NCI-H345 treated with DMSO at 0.1 percent for 48 hours (cell line): ENCODE results near the gene MYMX.
"Not testable (repeated sequence)": the region's sequence is repeated elsewhere in the genome, so short reads cannot be mapped to it uniquely, and the experiment has no call there.

Experiments
- DNase-seq: peaks from one replicate; lab custom pipeline; 2025; ENCODE audit not compliant: unreplicated experiment; lab: John Stamatoyannopoulos, UW

MYMX gene

GRCh38 chr6:44216677-44217331 lies at the start of gene MYMX:
MYMX (plus strand) TSS chr6:44216926; CDS start chr6:44217472, 546 bp downstream.
- no peak for DNase-seq

- no peak for DNase-seq
Measured at GRCh38 chr6:44167567-44167966, 49.2 kb upstream of the MYMX start.

GRCh38 chr6:44169154-44169553 lies 47.6 kb upstream of the MYMX start:
- no peak for DNase-seq

- no peak for DNase-seq
Measured at GRCh38 chr6:44169886-44170570, 46.7 kb upstream of the MYMX start.

- DNase-seq: no peak
Measured at GRCh38 chr6:44171899-44172546, 44.7 kb upstream of the MYMX start.

- DNase-seq: peak; percentile 20
Measured at GRCh38 chr6:44172731-44173500, 43.8 kb upstream of the MYMX start.

- no peak for DNase-seq
Measured at GRCh38 chr6:44176130-44176761, 40.5 kb upstream of the MYMX start.

- DNase-seq: no peak
Measured at GRCh38 chr6:44176762-44177509, 39.8 kb upstream of the MYMX start.

- DNase-seq: no peak
Measured at GRCh38 chr6:44177691-44178423, 38.9 kb upstream of the MYMX start.

GRCh38 chr6:44178424-44179071 lies 38.2 kb upstream of the MYMX start:
- no peak for DNase-seq

- no peak for DNase-seq
Measured at GRCh38 chr6:44179072-44179536, 37.6 kb upstream of the MYMX start.

GRCh38 chr6:44179648-44180047 lies 37.1 kb upstream of the MYMX start:
- no peak for DNase-seq

GRCh38 chr6:44180406-44180805 lies 36.3 kb upstream of the MYMX start:
- no peak for DNase-seq

- no peak for DNase-seq
Measured at GRCh38 chr6:44180886-44181285, 35.8 kb upstream of the MYMX start.

- DNase-seq: not testable (repeated sequence)
Measured at GRCh38 chr6:44181784-44182183, 34.9 kb upstream of the MYMX start.

- no peak for DNase-seq
Measured at GRCh38 chr6:44182911-44183390, 33.8 kb upstream of the MYMX start.

GRCh38 chr6:44183783-44184182 lies 32.9 kb upstream of the MYMX start:
- DNase-seq: no peak

- not testable (repeated sequence) for DNase-seq
Measured at GRCh38 chr6:44185356-44185755, 31.4 kb upstream of the MYMX start.
